Glomerular endothelial cell (primary cell): ENCODE data around the gene MAPK8IP3. TPM values are rescaled to one million over a fixed set of nuclear protein-coding genes. Genes with fewer than 3 reads are reported as not detected.
"Not testable (repeated sequence)": the region's sequence is repeated elsewhere in the genome, so short reads cannot be mapped to it uniquely, and the experiment has no call there.

ENCODE experiments used
- DNase-seq: peaks from one replicate; pipeline ENCODE4 v3.0.0-alpha.2; 2011; ENCODE audit warnings: low read depth, low spot score; ENCODE audit errors: extremely low read depth
- total RNA-seq: library from RNA; depleted of rRNA; stranded (reverse); fragments of >200 nt; gene quantifications from 2 replicates; pipeline ENCODE4 v1.2.3, GENCODE V29; 2015

Gene MAPK8IP3
- total RNA-seq, 1 donor from 2014 or later = 75.6 TPM

- no peak for DNase-seq
Measured at GRCh38 chr16:1732071-1732470, 26.1 kb downstream of the MAPK8IP3 start.

GRCh38 chr16:1732551-1732987 is 26.6 kb downstream of the MAPK8IP3 start:
- DNase-seq = not testable (repeated sequence)

GRCh38 chr16:1734123-1734522 is 28.1 kb downstream of the MAPK8IP3 start:
- no peak for DNase-seq

- DNase-seq = no peak
Measured at GRCh38 chr16:1734816-1735215, 28.8 kb downstream of the MAPK8IP3 start.

GRCh38 chr16:1740234-1740633 is 34.2 kb downstream of the MAPK8IP3 start:
- DNase-seq = no peak

GRCh38 chr16:1740781-1741490 is 34.9 kb downstream of the MAPK8IP3 start:
- DNase-seq = no peak

- DNase-seq = no peak
Measured at GRCh38 chr16:1741553-1742165, 35.7 kb downstream of the MAPK8IP3 start.

GRCh38 chr16:1743376-1744337 is 37.7 kb downstream of the MAPK8IP3 start:
- DNase-seq = no peak

- DNase-seq = no peak
Measured at GRCh38 chr16:1744338-1744840, 38.4 kb downstream of the MAPK8IP3 start.

GRCh38 chr16:1745181-1745899 is 39.3 kb downstream of the MAPK8IP3 start:
- no peak for DNase-seq

GRCh38 chr16:1745900-1746692 is 40.1 kb downstream of the MAPK8IP3 start:
- no peak for DNase-seq

- no peak for DNase-seq
Measured at GRCh38 chr16:1746693-1747195, 40.7 kb downstream of the MAPK8IP3 start.

GRCh38 chr16:1747934-1748333 is 41.9 kb downstream of the MAPK8IP3 start:
- DNase-seq = no peak

GRCh38 chr16:1749152-1750117 is 43.4 kb downstream of the MAPK8IP3 start:
- DNase-seq = no peak

- DNase-seq = no peak
Measured at GRCh38 chr16:1751946-1752345, 46.0 kb downstream of the MAPK8IP3 start.

- no peak for DNase-seq
Measured at GRCh38 chr16:1752853-1753252, 46.9 kb downstream of the MAPK8IP3 start.

GRCh38 chr16:1754204-1754603 is 48.2 kb downstream of the MAPK8IP3 start:
- DNase-seq = no peak

- DNase-seq = no peak
Measured at GRCh38 chr16:1757714-1758461, 51.9 kb downstream of the MAPK8IP3 start.
